CD14-positive monocyte (primary cell): ENCODE results near the gene PCCA. TPM values are rescaled to one million over a fixed set of nuclear protein-coding genes. Genes with fewer than 3 reads are reported as not detected.

Source experiments
- DNase-seq, 3 donors: peaks; one replicate each; pipeline ENCODE4 v3.0.0-alpha.2; 2011 to 2022
- H2AFZ ChIP-seq: 2 replicates; pipeline ENCODE4 v1.6.0; 2012; ENCODE audit warnings: mild to moderate bottlenecking, low read depth, low read length, inconsistent platforms; ENCODE audit not compliant: insufficient read depth, poor library complexity, severe bottlenecking
- H3K27ac ChIP-seq, 2 donors: 1 replicate in 1 of 2; 2 replicates in 1 of 2; pipeline ENCODE4 v1.5.1; 2012 to 2013; ENCODE audit warnings: low read length in 2 of 2, control low read depth in 1 of 2, inconsistent platforms in 1 of 2, low read depth in 1 of 2, mild to moderate bottlenecking in 1 of 2
- H3K27me3 ChIP-seq, 2 donors: one replicate each; pipeline versions ENCODE4 v1.6.0 to v1.6.1; 2011 to 2013; ENCODE audit warnings: low read length in 2 of 2; ENCODE audit not compliant: control insufficient read depth in 2 of 2, insufficient read depth in 2 of 2
- H3K36me3 ChIP-seq, 2 donors: replicated peaks in 1 of 2; 1 replicate in 1 of 2; 2 replicates in 1 of 2; pipeline versions ENCODE4 v1.5.1 to v1.6.1; 2012 to 2013; ENCODE audit warnings: low read length in 2 of 2, control low read depth in 1 of 2, inconsistent platforms in 1 of 2, mild to moderate bottlenecking in 1 of 2; ENCODE audit not compliant: insufficient read depth in 2 of 2, control insufficient read depth in 1 of 2
- H3K4me1 ChIP-seq, 2 donors: 1 replicate in 1 of 2; 2 replicates in 1 of 2; pipeline versions ENCODE4 v1.5.1 to v1.6.1; 2012 to 2013; ENCODE audit warnings: low read length in 2 of 2, control low read depth in 1 of 2, inconsistent platforms in 1 of 2, mild to moderate bottlenecking in 1 of 2, moderate library complexity in 1 of 2; ENCODE audit not compliant: insufficient read depth in 2 of 2, control insufficient read depth in 1 of 2
- H3K4me2 ChIP-seq: replicated peaks from 2 replicates; pipeline ENCODE3; 2012; ENCODE audit warnings: low read length, moderate library complexity, mild to moderate bottlenecking; ENCODE audit not compliant: poor library complexity, severe bottlenecking; ENCODE audit errors: extremely low read depth
- H3K4me3 ChIP-seq, 3 experiments: fragments of 200-600 bp in 1 of 3; sonication (generic) in 1 of 3; replicated peaks in 1 of 3; 1 replicate in 2 of 3; 2 replicates in 1 of 3; pipeline ENCODE4 v1.5.1; 2011 to 2013; ENCODE audit warnings: low read length in 3 of 3, mild to moderate bottlenecking in 3 of 3, control low read depth in 2 of 3, low read depth in 2 of 3, inconsistent platforms in 1 of 3, moderate library complexity in 1 of 3
- H3K79me2 ChIP-seq: 2 replicates; pipeline ENCODE4 v1.6.0; 2012; ENCODE audit warnings: mild to moderate bottlenecking, control low read depth, inconsistent platforms, low read length, moderate library complexity; ENCODE audit not compliant: insufficient read depth
- H3K9ac ChIP-seq: 2 replicates; pipeline ENCODE4 v1.6.0; 2017; ENCODE audit warnings: low read length, mild to moderate bottlenecking; ENCODE audit not compliant: insufficient read depth, poor library complexity, severe bottlenecking
- H3K9me3 ChIP-seq, 2 donors: replicated peaks in 1 of 2; 1 replicate in 1 of 2; 2 replicates in 1 of 2; pipeline versions ENCODE4 v1.5.1 to v1.6.1; 2012 to 2013; ENCODE audit warnings: low read length in 2 of 2, control low read depth in 1 of 2; ENCODE audit not compliant: control insufficient read depth in 1 of 2, insufficient read depth in 1 of 2
- H4K20me1 ChIP-seq: 2 replicates; pipeline ENCODE4 v1.6.0; 2012; ENCODE audit warnings: mild to moderate bottlenecking, low read length, control low read depth, moderate library complexity; ENCODE audit not compliant: insufficient read depth
- H3K27ac Mint-ChIP-seq, 7 donors: one replicate each; pipeline ENCODE4 v1.8.0; 2020; ENCODE audit warnings: mild to moderate bottlenecking in 7 of 7, mixed read lengths in 7 of 7, moderate library complexity in 6 of 7, inconsistent platforms in 2 of 7
- H3K27me3 Mint-ChIP-seq, 3 donors: one replicate each; pipeline ENCODE4 v1.8.0; 2021 to 2022; ENCODE audit warnings: low read depth in 3 of 3, mild to moderate bottlenecking in 3 of 3, mixed read lengths in 3 of 3, moderate library complexity in 3 of 3, inconsistent platforms in 1 of 3
- H3K36me3 Mint-ChIP-seq, 2 donors: one replicate each; pipeline ENCODE4 v1.8.0; 2020; ENCODE audit warnings: mixed read lengths in 2 of 2, inconsistent platforms in 1 of 2, mild to moderate bottlenecking in 1 of 2
- H3K4me1 Mint-ChIP-seq: one replicate; pipeline ENCODE4 v1.8.0; 2020; ENCODE audit warnings: mild to moderate bottlenecking, mixed read lengths
- H3K4me3 Mint-ChIP-seq, 2 donors: one replicate each; pipeline ENCODE4 v1.8.0; 2020; ENCODE audit warnings: mild to moderate bottlenecking in 2 of 2, mixed read lengths in 2 of 2, moderate library complexity in 1 of 2
- H3K9me3 Mint-ChIP-seq, 7 donors: one replicate each; pipeline ENCODE4 v1.8.0; 2020 to 2022; ENCODE audit warnings: mixed read lengths in 7 of 7, mild to moderate bottlenecking in 6 of 7, moderate library complexity in 6 of 7, inconsistent platforms in 2 of 7
- CTCF ChIP-seq: fragments of 200-600 bp; IDR thresholded peaks from one replicate; pipeline ENCODE4 v1.8.0; 2022; ENCODE audit warnings: antibody characterized with exemption, mild to moderate bottlenecking
- WGBS: methylation state at CpG from one replicate; pipeline ENCODE4 v1.1.5; 2013; ENCODE audit warnings: missing lambda C conversion rate; ENCODE audit not compliant: insufficient coverage; 5-methylcytosine and 5-hydroxymethylcytosine counted together
- intact Hi-C, 2 donors: fragments of 100-400 bp; cut with micrococcal nuclease; formaldehyde crosslinking; loops; one replicate each; pipeline versions ENCODE4 v1.15.0 to v1.15.1; 2023
- polyA plus RNA-seq, 3 donors: library from polyadenylated mRNA; depleted of rRNA in 1 of 3; unstranded in 2 of 3; stranded (reverse) in 1 of 3; fragments of 300-500 nt in 2 of 3; fragments of >200 nt in 1 of 3; fragmentation: Illumina TruSeq in 2 of 3; gene quantifications; 1 replicate in 2 of 3; 2 replicates in 1 of 3; pipeline ENCODE4 v1.2.3, GENCODE V29; 2012 to 2021

The PCCA gene
- polyA plus RNA-seq, 3 donors, result 4.4 to 13.5 (median 11.9) TPM

- H3K27ac Mint-ChIP-seq, result no peak overlapping the region
- TF ChIP-seq CTCF, result no peak
- Histone ChIP-seq H3K79me2 (no peaks in the 10 kb centered on the region), H3K27ac (no peak overlapping the region), H3K4me3 (no peak overlapping the region), H3K9ac (no peak overlapping the region), H3K9me3 (no peaks in the 10 kb centered on the region), H3K4me2 (no peak overlapping the region), H3K4me1 (peaks cover 0 to 4% of the 10 kb centered on the region in 2 donors), H4K20me1 (no peaks in the 10 kb centered on the region), H2AFZ (no peak overlapping the region), H3K27me3 (no peaks in the 10 kb centered on the region), H3K36me3 (no peaks in the 10 kb centered on the region)
- no peaks in the 10 kb centered on the region for H3K9me3 Mint-ChIP-seq
- no peak for DNase-seq
- H3K27me3 Mint-ChIP-seq, result no peaks in the 10 kb centered on the region
- WGBS, result no CpG with 5 or more reads among the region's 2 CpGs
- peaks cover 8% of the 10 kb centered on the region for H3K4me1 Mint-ChIP-seq
- intact Hi-C loops, result no loop called here
- peaks cover 0 to 4% of the 10 kb centered on the region in 2 donors for H3K36me3 Mint-ChIP-seq
- H3K4me3 Mint-ChIP-seq, result no peak overlapping the region
Observed at GRCh38 chr13:100361504-100361903, 272.6 kb downstream of the PCCA start.

GRCh38 chr13:100362371-100362770, 273.5 kb downstream of the PCCA start:
- Mint-ChIP-seq H3K4me1 (peaks cover under 1% of the 10 kb centered on the region), H3K36me3 (peaks cover 0 to 4% of the 10 kb centered on the region in 2 donors), H3K27me3 (no peaks in the 10 kb centered on the region), H3K9me3 (no peaks in the 10 kb centered on the region), H3K4me3 (no peak overlapping the region), H3K27ac (no peak overlapping the region)
- Histone ChIP-seq H3K4me3 (no peak overlapping the region), H3K27me3 (no peaks in the 10 kb centered on the region), H3K36me3 (no peaks in the 10 kb centered on the region), H3K4me2 (no peak overlapping the region), H3K4me1 (no peaks in the 10 kb centered on the region), H4K20me1 (no peaks in the 10 kb centered on the region), H2AFZ (no peak overlapping the region), H3K27ac (no peak overlapping the region), H3K79me2 (no peaks in the 10 kb centered on the region), H3K9me3 (no peaks in the 10 kb centered on the region), H3K9ac (no peak overlapping the region)
- TF ChIP-seq CTCF, result no peak
- no peak for DNase-seq
- WGBS, result no CpG with 5 or more reads among the region's 2 CpGs
- intact Hi-C loops, result no loop called here
